Stimulated activated CD8-positive, alpha-beta memory T cell treated with anti-CD3 and anti-CD28 coated beads, Interleukin-2, amount 100 ng/mL, for 48 hours (primary cell): ENCODE measurements around the gene GPR52.
"Not testable (repeated sequence)": the region's sequence is repeated elsewhere in the genome, so short reads cannot be mapped to it uniquely, and the experiment has no call there.

Experiments used
- DNase-seq, 2 donors: peaks; one replicate each; pipeline ENCODE4 v3.0.0-alpha.2; 2020; ENCODE audit warnings: low read depth in 2 of 2

Gene GPR52

GRCh38 chr1:174447866-174448530 is at the start of gene GPR52:
Gene GPR52 (plus strand): TSS chr1:174447964. CDS start chr1:174448112, 148 bp downstream.
- no peak for DNase-seq

DNA sequence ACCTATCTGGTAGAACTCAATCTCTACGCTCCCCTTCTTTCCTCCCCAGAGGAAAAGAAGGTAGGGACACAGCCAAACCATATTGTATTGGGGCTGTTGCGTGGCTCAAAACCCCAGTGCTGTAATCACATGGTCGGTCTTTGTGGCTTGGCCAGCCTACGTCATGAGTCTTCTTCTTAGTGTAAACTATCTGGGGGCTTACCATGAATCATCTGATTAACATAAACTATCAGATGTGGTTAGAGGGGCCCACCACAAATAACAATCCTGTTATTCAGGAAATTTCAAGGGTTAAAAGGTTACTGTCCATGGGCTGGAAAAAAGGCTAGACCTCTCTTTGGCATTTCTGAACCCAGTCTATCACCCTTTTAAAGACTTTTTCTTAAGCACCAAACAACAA is 49.5 kb upstream of the GPR52 start:
- DNase-seq, result peak in 1 of 2 donors; percentile 3

DNA sequence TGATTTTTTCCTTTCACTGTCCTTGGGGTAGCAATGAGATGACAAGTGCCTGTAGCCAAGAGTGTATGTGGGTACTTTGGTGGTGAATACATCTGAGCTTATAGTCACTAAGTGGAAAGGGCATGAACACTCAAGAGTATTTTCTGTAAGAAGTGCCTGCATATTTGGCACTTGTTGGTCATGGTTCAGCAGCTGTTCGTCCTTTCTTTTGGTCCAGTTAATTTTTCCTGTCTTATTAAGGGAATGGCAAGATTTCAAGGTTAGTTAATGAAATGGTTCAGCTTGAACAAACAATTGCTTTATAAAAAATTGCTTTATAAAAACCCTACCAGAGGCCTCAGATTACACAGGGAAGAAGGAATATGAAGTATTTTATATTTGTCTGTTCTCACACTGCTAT is 48.6 kb upstream of the GPR52 start:
- DNase-seq, result no peak

GRCh38 chr1:174401075-174401474 is 46.7 kb upstream of the GPR52 start:
- no peak for DNase-seq

- DNase-seq, result no peak
Measured at GRCh38 chr1:174405219-174405618, 42.5 kb upstream of the GPR52 start.

GRCh38 chr1:174406421-174406820 is 41.3 kb upstream of the GPR52 start:
- DNase-seq, result no peak

GRCh38 chr1:174407665-174408064 is 40.1 kb upstream of the GPR52 start:
- no peak for DNase-seq

GRCh38 chr1:174408146-174408545 is 39.6 kb upstream of the GPR52 start:
- no peak for DNase-seq

DNA sequence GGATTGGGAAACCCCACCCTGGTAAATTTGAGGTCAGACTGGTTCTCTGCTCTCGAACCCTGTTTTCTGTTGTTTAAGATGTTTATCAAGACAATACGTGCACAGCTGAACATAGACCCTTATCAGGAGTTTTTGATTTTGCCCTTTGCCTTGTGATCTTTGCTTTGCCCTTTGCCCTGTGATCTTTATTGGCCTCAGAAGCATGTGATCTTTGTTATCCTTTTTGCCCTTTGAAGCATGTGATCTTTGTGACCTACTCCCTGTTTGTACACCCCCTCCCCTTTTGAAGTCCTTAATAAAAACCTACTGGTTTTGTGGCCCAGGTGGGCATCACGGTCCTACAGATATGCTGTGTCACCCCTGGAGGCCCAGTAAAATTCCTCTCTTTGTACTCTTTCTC is 38.0 kb upstream of the GPR52 start:
- not testable (repeated sequence) for DNase-seq

DNA sequence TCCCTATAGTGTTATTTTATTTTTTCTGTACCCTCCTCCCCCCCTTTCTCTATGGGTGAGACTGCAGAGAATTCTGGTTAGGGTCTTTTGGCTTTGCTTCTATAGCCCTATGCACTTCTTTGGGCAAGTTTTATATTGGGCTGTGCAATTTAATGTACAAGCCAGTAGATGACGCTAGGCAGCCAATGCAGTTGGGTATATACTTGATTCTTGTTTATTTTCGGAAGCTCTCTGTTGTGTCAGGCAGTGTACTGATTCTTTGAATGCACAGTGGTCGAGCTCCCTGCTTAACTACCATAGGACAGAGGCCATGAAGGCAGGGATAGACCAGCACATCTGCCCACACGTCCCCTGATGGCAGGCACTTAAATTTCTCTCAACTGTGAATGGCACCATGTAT is 34.1 kb upstream of the GPR52 start:
- DNase-seq, result no peak

DNA sequence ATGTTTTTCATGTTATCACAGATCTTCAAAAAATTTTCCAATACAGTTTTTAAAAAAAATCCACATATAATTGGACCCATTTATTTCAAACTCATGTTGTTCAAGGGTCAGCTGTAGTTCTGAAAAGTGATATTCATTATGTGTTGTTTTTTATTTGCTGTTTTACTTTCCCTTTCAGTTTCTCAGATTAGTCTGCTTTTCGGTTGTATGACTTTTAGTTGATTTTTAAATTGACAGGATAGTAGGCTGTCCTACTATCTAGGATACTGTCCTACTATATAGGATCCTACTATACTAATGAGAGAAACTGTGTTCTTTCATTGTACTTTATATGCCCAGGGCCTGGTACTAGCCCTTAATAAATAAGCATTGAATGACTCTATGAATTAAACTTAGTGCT is 33.6 kb upstream of the GPR52 start:
- no peak for DNase-seq

GRCh38 chr1:174415506-174415905 is 32.3 kb upstream of the GPR52 start:
- no peak for DNase-seq

- no peak for DNase-seq
Measured at GRCh38 chr1:174417921-174418320, 29.8 kb upstream of the GPR52 start.

DNA sequence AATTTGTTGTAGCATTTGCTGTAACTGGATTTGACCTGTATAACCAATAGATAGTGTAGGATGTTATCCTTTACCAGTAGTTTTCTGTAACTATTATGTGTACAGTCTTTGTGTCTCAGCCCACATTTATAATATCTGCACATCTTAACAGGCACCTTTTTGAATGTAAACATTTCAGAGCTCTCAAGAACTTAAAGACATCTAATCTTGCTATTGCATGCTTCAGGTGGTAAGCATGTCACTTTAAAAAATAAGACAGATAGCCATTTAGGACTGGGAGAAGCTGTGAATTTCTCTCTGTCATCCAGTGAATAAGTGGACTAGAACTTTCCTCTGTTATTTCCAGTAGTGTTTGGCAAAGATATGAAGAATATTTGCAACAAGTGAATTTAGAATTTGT is 22.6 kb upstream of the GPR52 start:
- DNase-seq, result no peak

- DNase-seq, result no peak
Measured at GRCh38 chr1:174426153-174426552, 21.6 kb upstream of the GPR52 start.

DNA sequence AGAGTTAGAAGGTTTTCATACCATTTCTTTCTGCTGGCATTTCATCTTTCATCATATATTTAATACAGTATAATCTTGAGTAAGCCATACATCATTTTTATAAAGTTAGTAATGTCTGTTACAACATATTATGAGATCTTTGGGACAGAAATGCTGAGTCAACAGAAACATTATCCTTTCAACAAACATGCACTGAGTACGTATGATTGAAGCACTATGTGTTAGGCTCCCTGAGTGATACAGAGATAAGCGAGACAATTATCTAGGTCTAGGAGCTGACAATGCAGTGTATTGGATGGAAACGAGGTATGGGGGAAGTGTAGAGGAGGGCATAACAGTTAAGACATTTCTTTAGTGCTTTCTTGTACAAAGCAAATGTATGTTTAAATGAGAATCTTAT is 19.7 kb upstream of the GPR52 start:
- no peak for DNase-seq

DNA sequence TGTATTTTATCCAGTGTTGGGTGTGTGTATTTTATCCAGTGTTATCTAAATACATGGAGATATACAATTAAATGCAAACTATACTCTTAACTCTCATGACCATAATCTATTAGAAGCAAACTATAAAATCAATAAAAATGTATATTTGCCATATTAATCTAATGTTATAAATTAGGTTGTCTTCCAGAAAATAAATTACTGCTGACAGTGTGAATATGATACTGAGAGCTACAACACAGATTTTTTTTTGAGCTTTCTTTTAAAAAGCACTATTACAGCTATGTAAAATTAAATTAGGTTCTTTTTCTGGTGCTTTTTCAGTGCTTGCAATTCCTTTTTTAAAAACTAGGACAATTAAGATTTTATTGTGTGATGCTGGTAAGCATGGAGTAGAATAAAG is 19.0 kb upstream of the GPR52 start:
- no peak for DNase-seq

GRCh38 chr1:174433451-174433850 is 14.3 kb upstream of the GPR52 start:
- DNase-seq, result no peak

DNA sequence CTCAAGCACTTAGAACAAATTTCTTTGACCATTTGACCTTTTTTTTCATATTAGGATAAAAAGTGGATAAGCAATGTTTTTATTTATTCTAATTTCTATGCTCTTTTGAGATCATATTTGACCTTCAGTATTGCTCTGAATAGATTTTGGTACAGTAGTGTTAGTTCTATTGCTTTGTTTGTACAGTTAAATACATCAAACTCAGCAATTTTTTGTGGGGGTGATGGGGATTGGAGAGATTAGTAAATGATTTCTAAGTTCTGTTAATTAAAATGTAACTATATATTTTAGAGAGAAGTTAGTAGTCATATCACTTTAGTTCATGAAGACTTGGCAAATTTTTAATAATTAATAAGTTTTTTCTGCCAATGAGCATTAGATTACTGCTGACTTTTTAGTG is 2.4 kb upstream of the GPR52 start:
- no peak for DNase-seq

DNA sequence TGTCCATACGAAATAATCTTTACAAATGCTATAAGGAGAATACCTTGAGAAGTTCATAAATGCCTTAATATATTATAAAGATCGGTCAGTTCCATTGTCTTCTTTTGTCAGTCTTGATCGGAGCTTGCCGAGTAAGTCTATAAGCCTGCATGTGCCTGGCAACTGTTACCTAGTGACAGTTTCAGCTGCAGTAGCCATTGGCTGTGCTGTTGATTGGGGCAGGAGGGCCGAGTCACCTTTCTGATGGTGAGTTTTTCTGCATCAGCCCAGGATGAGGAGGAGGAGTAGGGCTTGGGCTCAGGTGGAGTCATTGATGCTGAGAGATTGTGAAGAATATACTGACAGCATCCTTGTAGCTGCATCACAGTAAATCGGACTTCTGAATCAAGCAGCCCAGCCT is 1.9 kb upstream of the GPR52 start:
- DNase-seq, result no peak

DNA sequence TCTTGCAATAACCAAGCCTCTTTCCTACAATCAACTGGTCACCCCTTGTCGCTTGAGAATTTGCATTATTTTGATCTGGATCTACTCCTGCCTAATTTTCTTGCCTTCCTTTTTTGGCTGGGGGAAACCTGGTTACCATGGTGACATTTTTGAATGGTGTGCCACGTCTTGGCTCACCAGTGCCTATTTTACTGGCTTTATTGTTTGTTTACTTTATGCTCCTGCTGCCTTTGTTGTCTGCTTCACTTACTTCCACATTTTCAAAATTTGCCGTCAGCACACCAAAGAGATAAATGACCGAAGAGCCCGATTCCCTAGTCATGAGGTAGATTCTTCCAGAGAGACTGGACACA is 743 bp downstream of the GPR52 start:
- no peak for DNase-seq

DNA sequence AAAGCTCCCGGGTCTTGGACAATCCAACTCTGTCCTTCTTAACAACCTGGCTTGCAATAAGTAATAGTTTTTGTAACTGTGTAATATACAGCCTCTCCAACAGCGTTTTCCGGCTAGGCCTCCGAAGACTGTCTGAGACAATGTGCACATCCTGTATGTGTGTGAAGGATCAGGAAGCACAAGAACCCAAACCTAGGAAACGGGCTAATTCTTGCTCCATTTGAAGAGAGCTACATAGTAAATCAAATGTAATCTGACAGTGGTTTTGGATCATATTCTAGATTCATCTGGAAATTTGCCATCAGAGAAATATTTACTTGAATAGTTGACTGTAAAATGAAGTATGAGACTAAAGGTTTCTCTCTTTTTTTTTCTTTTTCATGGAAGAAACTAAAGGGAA is 1.2 kb downstream of the GPR52 start:
- no peak for DNase-seq

DNA sequence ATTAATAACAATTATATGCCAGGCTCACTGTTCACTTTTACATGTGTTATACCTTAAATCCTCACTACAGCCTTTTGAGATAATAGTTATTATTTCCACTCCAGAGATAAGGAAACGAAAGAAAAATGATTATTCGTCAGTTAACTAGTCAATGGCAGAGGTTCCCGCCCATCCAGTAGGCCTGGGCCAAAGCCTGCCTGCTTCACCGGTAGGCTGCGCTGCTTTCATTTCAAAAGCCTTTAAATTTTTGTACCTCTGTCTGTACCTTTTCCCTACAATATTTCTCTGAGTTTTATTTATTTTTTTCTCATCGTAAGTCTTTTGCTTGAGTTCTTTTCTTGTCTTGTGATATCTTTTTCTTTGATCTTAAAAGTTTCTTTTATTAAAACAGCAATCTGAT is 3.6 kb downstream of the GPR52 start:
- no peak for DNase-seq

- DNase-seq, result no peak
Measured at GRCh38 chr1:174465855-174466254, 18.1 kb downstream of the GPR52 start.
